ENCODE results near the gene ARSD. TPM values are rescaled to one million over a fixed set of nuclear protein-coding genes. Genes with fewer than 3 reads are reported as not detected.

Gene ARSD
- total RNA-seq, 1 experiment from 2014 or later = 8.0 TPM

GRCh38 chrX:2854918-2855317 lies 74.2 kb downstream of the ARSD start:
- Histone ChIP-seq H3K9ac (ENCODE audit: low read length) (no peak overlapping the region), H3K4me1 (ENCODE audit: control insufficient read depth in 1 of 2, insufficient read depth in 2 of 2, low read length in 2 of 2) (no peaks in the 10 kb centered on the region), H2AFZ (ENCODE audit: low read depth, low read length, poor library complexity, severe bottlenecking) (no peak overlapping the region), H3K27me3 (ENCODE audit: insufficient read depth, low read length) (no peaks in the 10 kb centered on the region), H3K9me3 (ENCODE audit: control insufficient read depth in 1 of 2, insufficient read depth in 1 of 2, low read depth in 1 of 2, low read length in 2 of 2) (no peaks in the 10 kb centered on the region), H3K36me3 (ENCODE audit: control insufficient read depth in 1 of 2, insufficient read depth in 2 of 2, low read length in 2 of 2) (no peaks in the 10 kb centered on the region), H3K9me2 (ENCODE audit: insufficient read depth) (no peaks in the 10 kb centered on the region), H3K79me2 (ENCODE audit: insufficient read depth, low read length) (no peaks in the 10 kb centered on the region), H3K4me3 (replicated peaks in 1 of 2; ENCODE audit: low read depth in 1 of 2, low read length in 2 of 2) (no peak overlapping the region), H3K4me2 (ENCODE audit: low read length) (no peak overlapping the region), H4K20me1 (ENCODE audit: insufficient read depth) (no peaks in the 10 kb centered on the region), H3K27ac (ENCODE audit: low read depth, low read length) (no peak overlapping the region)
- DNase-seq (ENCODE audit: low read depth, low spot score) (no peak), ATAC-seq (no peak)
- intact Hi-C loops (cut with micrococcal nuclease) = no loop called here
- no peak for TF ChIP-seq CEBPB (IDR thresholded peaks at IDR 0.05; ENCODE audit: low read depth)
- TF ChIP-seq POLR2AphosphoS5 (IDR thresholded peaks at IDR 0.05; ENCODE audit: low read depth, low read length) = no peak
- no peak for TF ChIP-seq ATF3 (IDR thresholded peaks at IDR 0.05)
- TF ChIP-seq ZNF274 (IDR thresholded peaks at IDR 0.05; ENCODE audit: low read depth, low read length) = no peak
- TF ChIP-seq ZFX (IDR thresholded peaks at IDR 0.05) = no peak
- no peak for TF ChIP-seq ZBTB33 (IDR thresholded peaks at IDR 0.05; ENCODE audit: extremely low read depth, insufficient replicate concordance, low read length)
- no peak for TF ChIP-seq SIN3A (IDR thresholded peaks at IDR 0.05; ENCODE audit: low read depth)
- no peak for TF ChIP-seq EZH2 (IDR thresholded peaks at IDR 0.05)
- TF ChIP-seq SRF (IDR thresholded peaks at IDR 0.05; ENCODE audit: low read depth) = no peak
- TF ChIP-seq POLR2A (IDR thresholded peaks at IDR 0.05; ENCODE audit: borderline replicate concordance, extremely low read depth, insufficient read depth, insufficient read length) = no peak
- no peak for TF ChIP-seq EZH2phosphoT487 (IDR thresholded peaks at IDR 0.05; ENCODE audit: borderline replicate concordance)
- TF ChIP-seq TCF7L2 (IDR thresholded peaks at IDR 0.05; ENCODE audit: borderline replicate concordance, extremely low read depth, insufficient read depth, insufficient read length) = no peak
- no peak for TF ChIP-seq SP1 (IDR thresholded peaks at IDR 0.05; ENCODE audit: low read depth)
- no peak for TF ChIP-seq FOSL1 (IDR thresholded peaks at IDR 0.05; ENCODE audit: low read depth)
- TF ChIP-seq YY1 (IDR thresholded peaks at IDR 0.05; ENCODE audit: extremely low read depth, insufficient replicate concordance, low read depth, low read length) = no peak
- no peak for TF ChIP-seq CBX3 (IDR thresholded peaks at IDR 0.05; ENCODE audit: low read depth)
- TF ChIP-seq MAX (IDR thresholded peaks at IDR 0.05) = no peak
- no peak for TF ChIP-seq RAD21 (IDR thresholded peaks at IDR 0.05; ENCODE audit: low read depth)
- ChIA-PET POLR2A (no interaction called here), RAD21 (ENCODE audit: low non-redundant PET in 1 of 2, low total read pairs in 2 of 2, uncharacterized antibody in 2 of 2, unreplicated experiment in 2 of 2) (no interaction called here), CTCF (no interaction called here)
- no TSS peak for BruUV-seq (replicated peaks)

Other genes starting within 250 kb of the ARSD start
- gene CD99, start 238.0 kb downstream of the ARSD start, total RNA-seq (2021; ENCODE audit: unreplicated experiment) = 59.6 TPM
- not detected for gene XG, start 177.3 kb downstream of the ARSD start, total RNA-seq (2021; ENCODE audit: unreplicated experiment)
- gene GYG2, start 100.4 kb downstream of the ARSD start, total RNA-seq (2021; ENCODE audit: unreplicated experiment) = not detected
- not detected for gene ARSH, start 77.2 kb upstream of the ARSD start, total RNA-seq (2021; ENCODE audit: unreplicated experiment)
- gene ARSF, start 112.1 kb upstream of the ARSD start, total RNA-seq (2021; ENCODE audit: unreplicated experiment) = not detected

Data from HCT116 (cell line).